Memory B cell (primary cell): ENCODE data around the gene RAD51C.
"Not testable (repeated sequence)": the region's sequence is repeated elsewhere in the genome, so short reads cannot be mapped to it uniquely, and the experiment has no call there.

Experiments used
- ATAC-seq: fragments of 150-1000 bp; cut with Tn5 transposase; 2 replicates; pipeline ENCODE4 v1.10.0; 2021; ENCODE audit warnings: low read depth, mild to moderate bottlenecking, moderate library complexity
- DNase-seq, 2 donors: peaks; one replicate each; pipeline ENCODE4 v3.0.0; 2022; ENCODE audit warnings: low spot score in 2 of 2
- H3K27ac Mint-ChIP-seq: one replicate; pipeline ENCODE4 v1.8.0; 2022; ENCODE audit warnings: mild to moderate bottlenecking, moderate library complexity, mixed read lengths
- H3K27me3 Mint-ChIP-seq: one replicate; pipeline ENCODE4 v1.8.0; 2022; ENCODE audit warnings: mixed read lengths
- H3K36me3 Mint-ChIP-seq: one replicate; pipeline ENCODE4 v1.8.0; 2022; ENCODE audit warnings: mild to moderate bottlenecking, mixed read lengths
- H3K4me1 Mint-ChIP-seq: one replicate; pipeline ENCODE4 v1.8.0; 2022; ENCODE audit warnings: mixed read lengths
- H3K4me3 Mint-ChIP-seq: one replicate; pipeline ENCODE4 v1.8.0; 2022; ENCODE audit warnings: mild to moderate bottlenecking, moderate library complexity, mixed read lengths
- H3K9me3 Mint-ChIP-seq: one replicate; pipeline ENCODE4 v1.8.0; 2022; ENCODE audit warnings: mixed read lengths

The RAD51C gene

DNA sequence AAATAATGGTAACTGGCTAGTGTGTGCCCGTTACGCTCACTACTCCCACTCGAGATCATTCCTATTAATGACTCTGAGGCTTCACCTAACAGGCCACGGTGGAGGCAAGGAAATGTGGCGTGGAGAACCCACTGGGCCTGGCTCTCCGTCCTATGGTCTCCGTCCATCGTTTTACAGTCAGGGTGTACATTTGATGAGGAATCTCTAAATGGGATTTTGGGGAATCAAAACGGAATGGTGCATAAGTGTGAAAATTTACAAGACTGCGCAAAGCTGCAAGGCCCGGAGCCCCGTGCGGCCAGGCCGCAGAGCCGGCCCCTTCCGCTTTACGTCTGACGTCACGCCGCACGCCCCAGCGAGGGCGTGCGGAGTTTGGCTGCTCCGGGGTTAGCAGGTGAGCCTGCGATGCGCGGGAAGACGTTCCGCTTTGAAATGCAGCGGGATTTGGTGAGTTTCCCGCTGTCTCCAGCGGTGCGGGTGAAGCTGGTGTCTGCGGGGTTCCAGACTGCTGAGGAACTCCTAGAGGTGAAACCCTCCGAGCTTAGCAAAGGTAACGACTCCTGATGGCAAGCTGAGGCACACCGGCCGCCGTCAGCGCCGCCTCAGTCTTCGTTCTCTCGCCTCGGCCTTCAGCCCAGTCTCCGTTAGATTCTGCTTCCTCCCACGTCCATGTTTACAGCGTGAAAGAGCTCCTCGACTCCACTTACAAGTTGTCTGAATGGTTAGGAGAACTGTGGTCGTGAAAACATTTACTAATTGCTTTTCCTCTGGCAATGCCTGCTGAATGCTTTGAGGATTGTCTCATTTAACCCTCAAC, at the start of gene RAD51C:
RAD51C (plus strand) TSS at position 364 of the 817 bp plus-strand sequence; CDS start at position 406, 42 bp downstream.
- peak; percentile 77 to 84 for DNase-seq
- H3K4me3 Mint-ChIP-seq: peak within 1 kb of the TSS; percentile 94
- H3K9me3 Mint-ChIP-seq: no peaks in the 10 kb centered on the region
- peak; percentile 99 for ATAC-seq
- no peaks in the 10 kb centered on the region for H3K27me3 Mint-ChIP-seq
- H3K4me1 Mint-ChIP-seq: peaks cover 17% of the 10 kb centered on the region
- H3K36me3 Mint-ChIP-seq: peaks cover 8% of the 10 kb centered on the region
- H3K27ac Mint-ChIP-seq: peak within 1 kb of the TSS; percentile 94

DNA sequence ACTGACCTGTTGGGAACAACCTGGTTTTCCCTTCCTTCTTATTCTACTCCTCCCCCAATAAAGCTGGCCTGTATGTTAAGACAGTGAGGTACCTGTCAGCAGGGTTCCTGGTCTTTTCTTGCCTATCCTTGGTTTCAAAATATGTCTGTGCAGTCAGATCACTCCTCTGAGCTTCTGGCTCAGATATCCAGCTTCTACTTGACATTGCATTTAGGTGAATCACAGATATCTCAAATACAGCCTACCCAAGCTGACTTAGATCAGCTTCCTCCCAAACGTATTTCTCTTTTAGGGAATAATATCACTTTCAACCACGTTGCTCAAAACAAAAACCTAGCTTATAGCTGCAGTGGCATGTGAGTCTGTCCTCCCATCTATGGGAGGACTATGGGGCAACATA, 49.3 kb upstream of the RAD51C start:
- no peaks in the 10 kb centered on the region for H3K36me3 Mint-ChIP-seq
- no peaks in the 10 kb centered on the region for H3K27me3 Mint-ChIP-seq
- H3K4me3 Mint-ChIP-seq: no peak overlapping the region
- no peak for DNase-seq
- no peak for ATAC-seq
- no peak overlapping the region for H3K27ac Mint-ChIP-seq
- H3K9me3 Mint-ChIP-seq: no peaks in the 10 kb centered on the region
- no peaks in the 10 kb centered on the region for H3K4me1 Mint-ChIP-seq

DNA sequence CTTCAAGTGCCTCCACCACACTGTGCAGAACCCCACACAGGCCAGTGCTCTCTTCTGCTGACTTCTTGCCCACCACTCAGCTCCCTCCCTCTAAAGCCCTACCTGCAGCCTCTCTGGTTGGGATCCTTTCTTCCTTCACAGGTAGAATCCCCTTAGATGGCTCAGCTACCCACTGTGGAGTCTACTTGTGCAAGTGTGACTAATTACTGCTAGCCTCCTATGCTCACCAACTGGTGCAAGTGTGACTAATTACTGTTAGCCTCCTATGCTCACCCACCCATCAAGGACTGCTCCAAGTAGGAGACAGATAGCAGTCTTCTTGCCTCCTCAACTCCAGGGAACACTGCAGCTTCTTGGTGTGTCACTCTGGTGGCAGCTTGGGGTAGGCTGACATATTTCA, 44.2 kb upstream of the RAD51C start:
- Mint-ChIP-seq H3K36me3 (no peaks in the 10 kb centered on the region), H3K27ac (no peak overlapping the region), H3K9me3 (no peaks in the 10 kb centered on the region), H3K27me3 (no peaks in the 10 kb centered on the region), H3K4me1 (no peaks in the 10 kb centered on the region), H3K4me3 (no peak overlapping the region)
- ATAC-seq (no peak), DNase-seq (no peak)

DNA sequence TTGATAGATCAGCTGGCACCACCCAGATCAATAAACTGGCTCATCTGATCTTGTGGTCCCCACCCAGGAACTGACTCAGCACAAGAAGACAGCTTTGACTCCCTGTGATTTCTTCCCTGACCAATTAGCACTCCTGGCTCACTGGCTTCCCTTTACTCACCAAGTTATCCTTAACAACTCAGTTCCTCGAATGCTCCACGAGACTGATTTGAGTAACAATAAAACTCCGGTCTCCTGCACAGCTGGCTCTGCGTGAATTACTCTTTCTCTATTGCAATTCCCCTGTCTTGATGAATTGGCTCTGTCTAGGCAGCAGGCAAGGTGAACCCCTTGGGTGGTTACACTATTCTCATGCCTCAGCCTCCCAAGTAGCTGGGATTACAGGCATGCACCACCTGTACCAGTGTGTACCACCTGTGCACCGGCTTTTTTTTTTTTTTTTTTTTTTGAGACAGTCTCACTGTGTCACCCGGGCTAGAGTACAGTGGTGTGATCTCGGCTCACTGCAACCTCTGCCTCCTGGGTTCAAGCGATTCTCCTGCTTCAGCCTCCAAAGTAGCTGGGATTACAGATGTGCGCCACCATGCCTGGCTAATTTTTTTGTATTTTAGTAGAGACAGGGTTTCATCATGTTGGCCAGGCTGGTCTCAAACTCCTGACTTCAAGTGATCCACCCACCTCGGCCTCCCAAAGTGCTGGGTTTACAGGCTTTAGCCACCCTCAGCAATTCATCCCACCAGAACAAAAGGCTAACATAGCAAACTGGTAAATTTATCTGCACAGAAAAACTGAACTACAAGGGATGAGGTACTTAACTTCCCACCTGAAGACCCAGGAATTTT, 34.2 kb upstream of the RAD51C start:
- ATAC-seq, H3K36me3 Mint-ChIP-seq, H3K9me3 Mint-ChIP-seq, DNase-seq, H3K27me3 Mint-ChIP-seq: not testable (repeated sequence)
- Mint-ChIP-seq H3K4me3 (peak overlapping the region; percentile 79), H3K4me1 (peaks cover 11% of the 10 kb centered on the region), H3K27ac (peak overlapping the region; percentile 100)

DNA sequence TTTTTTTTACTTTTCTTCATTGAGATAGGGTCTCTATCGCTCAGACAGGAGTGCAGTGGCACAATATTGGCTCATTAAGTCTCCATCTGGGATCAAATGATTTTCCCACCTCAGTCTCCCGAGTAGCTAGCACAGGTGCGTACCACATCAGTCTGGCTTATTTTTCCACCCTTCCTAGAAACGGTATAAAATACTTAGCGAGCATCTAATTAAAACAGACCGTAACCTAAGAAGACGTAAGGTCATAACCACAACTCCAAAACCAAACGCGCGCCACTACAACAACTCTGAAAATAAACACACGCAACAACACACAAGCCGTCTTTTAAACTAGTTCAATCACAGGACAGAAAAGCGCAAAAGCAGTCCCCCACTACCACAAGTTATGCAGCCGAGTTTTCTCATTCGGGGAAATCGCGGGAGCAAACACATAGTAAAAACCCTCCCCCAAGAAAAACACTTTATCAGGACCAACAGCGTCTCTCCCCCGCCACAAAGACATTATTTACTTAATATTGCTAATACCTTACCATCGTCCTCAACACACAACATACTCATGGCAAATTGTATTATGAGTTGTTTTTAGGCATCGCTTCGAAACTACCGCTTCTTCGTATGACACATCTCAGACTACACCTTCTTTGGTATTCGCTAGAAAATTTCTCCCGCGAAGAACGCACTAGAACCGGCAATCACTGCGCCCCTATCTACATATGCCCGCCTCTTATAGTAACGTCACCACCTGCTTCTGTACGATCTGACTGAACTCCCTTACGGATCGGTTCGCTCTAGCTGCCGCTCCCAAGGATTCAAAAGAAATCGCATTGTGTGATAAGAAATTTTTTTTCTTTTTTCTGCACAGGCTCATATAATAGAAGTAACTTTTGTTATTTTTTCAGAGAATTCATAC, 33.3 kb upstream of the RAD51C start:
- H3K36me3 Mint-ChIP-seq: no peaks in the 10 kb centered on the region
- H3K4me3 Mint-ChIP-seq: peak overlapping the region; percentile 79
- no peaks in the 10 kb centered on the region for H3K9me3 Mint-ChIP-seq
- H3K27ac Mint-ChIP-seq: peak overlapping the region; percentile 100
- H3K27me3 Mint-ChIP-seq: no peaks in the 10 kb centered on the region
- ATAC-seq (peak; percentile 83), DNase-seq (peak; percentile 86 to 93)
- peaks cover 11% of the 10 kb centered on the region for H3K4me1 Mint-ChIP-seq

DNA sequence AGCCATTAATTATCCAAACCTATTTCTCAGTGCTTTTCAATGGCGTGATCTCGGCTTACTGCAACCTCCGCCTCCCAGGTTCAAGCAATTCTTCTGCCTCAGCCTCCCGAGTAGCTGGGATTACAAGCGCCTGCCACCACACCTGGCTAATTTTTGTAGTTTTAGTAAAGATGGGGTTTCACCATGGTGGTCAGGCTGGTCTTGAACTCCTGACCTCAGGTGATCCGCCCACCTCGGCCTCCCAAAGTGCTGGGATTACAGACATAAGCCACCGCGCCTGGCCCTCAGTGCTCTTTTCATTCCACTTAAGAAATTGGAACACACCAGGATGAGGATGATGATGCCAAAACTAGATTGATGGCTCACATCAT, 32.7 kb upstream of the RAD51C start:
- not testable (repeated sequence) for H3K27me3 Mint-ChIP-seq, ATAC-seq
- peak overlapping the region; percentile 100 for H3K27ac Mint-ChIP-seq

DNA sequence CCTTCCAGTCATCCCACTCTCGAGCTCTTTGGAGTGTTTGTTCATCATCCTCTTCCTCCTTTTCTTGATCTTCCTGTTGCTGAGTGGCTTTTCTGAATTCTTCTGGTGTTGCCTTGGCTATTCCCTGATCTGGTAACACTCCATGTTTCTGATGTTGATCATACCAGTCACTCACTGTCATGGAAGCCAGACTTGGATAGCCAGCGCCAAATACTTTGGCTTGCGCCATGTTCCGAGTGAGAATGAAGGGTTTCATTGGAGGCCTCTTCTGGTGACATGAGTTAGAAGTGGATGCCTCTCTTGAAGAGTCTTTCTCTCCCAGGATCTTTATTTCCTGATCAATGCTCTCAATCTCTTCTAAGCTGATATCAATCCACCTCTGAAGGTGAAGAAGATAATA, 31.8 kb upstream of the RAD51C start:
- ATAC-seq (no peak), DNase-seq (no peak)
- no peak overlapping the region for H3K27ac Mint-ChIP-seq
- no peaks in the 10 kb centered on the region for H3K36me3 Mint-ChIP-seq
- H3K4me3 Mint-ChIP-seq: peak overlapping the region; percentile 70
- H3K27me3 Mint-ChIP-seq: no peaks in the 10 kb centered on the region
- H3K9me3 Mint-ChIP-seq: no peaks in the 10 kb centered on the region
- peaks cover 11% of the 10 kb centered on the region for H3K4me1 Mint-ChIP-seq

More for the DNA sequence above, 32.7 kb upstream of the RAD51C start:
- peak in 1 of 2 donors; percentile 19 for DNase-seq
- H3K9me3 Mint-ChIP-seq, H3K36me3 Mint-ChIP-seq: not testable (repeated sequence)
- peaks cover 11% of the 10 kb centered on the region for H3K4me1 Mint-ChIP-seq
- peak overlapping the region; percentile 79 for H3K4me3 Mint-ChIP-seq

DNA sequence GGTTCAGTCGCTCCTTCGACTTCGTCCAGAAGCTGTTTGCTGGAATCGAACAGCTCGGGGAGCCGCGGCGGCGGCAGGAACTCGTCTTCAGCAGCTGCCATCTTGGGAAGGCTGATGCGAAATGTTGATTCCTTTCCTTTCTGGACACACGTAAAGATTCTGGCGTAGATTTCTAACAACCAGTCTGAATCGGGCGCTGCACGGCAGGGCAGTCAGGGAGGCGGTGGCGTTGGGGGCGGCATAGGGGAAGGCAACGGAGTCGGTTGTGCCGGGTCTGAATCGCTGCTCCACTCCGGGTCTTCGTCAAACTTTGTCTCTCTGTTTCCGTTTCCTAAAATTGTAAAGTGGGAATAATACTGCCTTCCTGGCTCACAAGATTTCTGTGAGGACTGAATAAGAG, 30.9 kb upstream of the RAD51C start:
- Mint-ChIP-seq H3K27me3 (peaks cover 2% of the 10 kb centered on the region), H3K4me1 (peaks cover 11% of the 10 kb centered on the region), H3K9me3 (no peaks in the 10 kb centered on the region), H3K4me3 (no peak overlapping the region), H3K27ac (no peak overlapping the region), H3K36me3 (no peaks in the 10 kb centered on the region)
- DNase-seq (no peak), ATAC-seq (no peak)

DNA sequence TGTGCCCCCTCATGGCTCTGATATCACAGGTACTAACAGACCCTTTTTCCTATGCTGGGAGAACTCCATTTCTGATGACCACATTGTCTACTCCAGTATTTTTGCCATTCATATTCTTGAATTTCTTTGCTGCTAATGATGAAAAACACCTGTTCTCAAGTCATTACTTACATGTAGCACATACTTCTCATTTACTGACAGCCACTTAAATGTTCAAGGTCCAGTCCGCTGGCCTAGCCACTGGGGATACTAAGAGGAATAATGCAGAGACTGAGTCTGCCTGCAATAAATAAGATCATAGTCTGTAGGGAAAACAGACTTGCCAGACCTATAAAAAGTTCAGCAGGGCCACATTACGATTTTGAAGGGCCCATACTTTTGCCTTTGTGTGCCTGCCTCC, 28.1 kb upstream of the RAD51C start:
- DNase-seq (no peak), ATAC-seq (no peak)
- H3K9me3 Mint-ChIP-seq: no peaks in the 10 kb centered on the region
- peaks cover 5% of the 10 kb centered on the region for H3K27me3 Mint-ChIP-seq
- no peak overlapping the region for H3K27ac Mint-ChIP-seq
- peaks cover 5% of the 10 kb centered on the region for H3K4me1 Mint-ChIP-seq
- H3K4me3 Mint-ChIP-seq: no peak overlapping the region
- H3K36me3 Mint-ChIP-seq: no peaks in the 10 kb centered on the region

DNA sequence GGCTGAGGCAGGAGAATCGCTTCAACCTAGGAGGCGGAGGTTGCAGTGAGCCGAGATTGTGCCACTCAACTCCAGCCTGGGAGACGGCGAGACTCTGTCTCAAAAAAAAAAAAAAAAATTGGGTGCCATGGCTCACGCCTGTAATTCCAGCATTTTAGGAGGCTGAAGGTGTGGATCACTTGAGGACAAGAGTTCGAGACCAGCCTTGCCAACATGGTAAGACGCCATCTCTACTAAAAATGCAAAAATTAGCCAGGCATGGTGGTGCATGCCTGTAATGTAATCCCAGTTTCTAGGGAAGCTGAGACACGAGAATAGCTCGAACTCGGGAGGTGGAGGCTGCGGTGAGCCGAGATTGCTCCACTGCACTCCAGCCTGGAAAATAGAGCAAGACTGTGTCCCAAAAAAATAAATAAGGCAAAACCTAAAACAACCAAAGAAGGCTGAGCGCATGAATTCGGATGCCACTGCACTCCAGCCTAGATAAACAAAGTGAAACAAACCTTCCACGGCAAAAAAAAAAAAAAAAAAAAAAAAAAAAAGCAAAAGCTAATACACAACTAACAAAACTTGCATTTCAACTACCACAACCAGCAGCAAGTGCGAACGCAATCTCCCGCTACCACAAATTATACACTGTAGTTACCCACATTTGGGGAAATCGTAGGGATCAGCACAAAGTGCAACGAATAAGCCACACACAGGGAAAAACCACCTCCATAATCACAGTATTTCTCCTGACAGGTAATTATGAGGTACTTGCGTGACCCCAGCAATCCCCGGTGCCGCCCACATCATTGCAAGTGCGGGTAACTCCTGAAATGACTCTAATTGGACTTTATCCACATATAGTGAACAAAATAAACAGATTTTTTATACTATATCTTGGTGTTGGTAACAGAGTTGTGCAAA, 26.2 kb upstream of the RAD51C start:
- ATAC-seq: peak; percentile 15
- peak overlapping the region; percentile 65 for H3K27ac Mint-ChIP-seq
- no peak for DNase-seq
- H3K4me3 Mint-ChIP-seq: peak overlapping the region; percentile 78
- no peaks in the 10 kb centered on the region for H3K9me3 Mint-ChIP-seq
- peaks cover 5% of the 10 kb centered on the region for H3K27me3 Mint-ChIP-seq
- peaks cover 4% of the 10 kb centered on the region for H3K4me1 Mint-ChIP-seq
- H3K36me3 Mint-ChIP-seq: no peaks in the 10 kb centered on the region

DNA sequence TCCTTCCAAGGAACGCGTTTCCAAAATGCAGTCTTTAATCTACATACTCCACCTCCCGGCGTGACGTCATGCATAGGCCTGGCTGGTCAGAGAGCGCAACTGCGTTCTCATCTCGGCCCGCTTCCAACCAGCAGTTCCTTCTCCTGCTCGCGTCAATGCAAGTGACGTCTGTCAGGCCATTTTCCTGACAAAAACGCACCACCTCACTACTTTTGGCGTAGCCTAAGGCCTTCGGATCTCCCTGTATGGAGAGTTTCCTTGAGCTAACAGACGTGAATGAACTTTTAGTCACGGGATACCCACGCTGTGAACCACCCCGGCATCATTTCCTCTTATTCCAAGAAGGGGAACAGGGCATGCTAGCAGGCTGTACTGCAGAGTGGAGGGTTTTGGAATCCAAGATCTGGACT, 25.5 kb upstream of the RAD51C start:
- peak; percentile 81 for ATAC-seq
- Mint-ChIP-seq H3K27ac (peak overlapping the region; percentile 65), H3K27me3 (peaks cover 5% of the 10 kb centered on the region), H3K4me1 (peaks cover 4% of the 10 kb centered on the region), H3K9me3 (no peaks in the 10 kb centered on the region), H3K4me3 (peak overlapping the region; percentile 78), H3K36me3 (no peaks in the 10 kb centered on the region)
- peak; percentile 14 for DNase-seq

DNA sequence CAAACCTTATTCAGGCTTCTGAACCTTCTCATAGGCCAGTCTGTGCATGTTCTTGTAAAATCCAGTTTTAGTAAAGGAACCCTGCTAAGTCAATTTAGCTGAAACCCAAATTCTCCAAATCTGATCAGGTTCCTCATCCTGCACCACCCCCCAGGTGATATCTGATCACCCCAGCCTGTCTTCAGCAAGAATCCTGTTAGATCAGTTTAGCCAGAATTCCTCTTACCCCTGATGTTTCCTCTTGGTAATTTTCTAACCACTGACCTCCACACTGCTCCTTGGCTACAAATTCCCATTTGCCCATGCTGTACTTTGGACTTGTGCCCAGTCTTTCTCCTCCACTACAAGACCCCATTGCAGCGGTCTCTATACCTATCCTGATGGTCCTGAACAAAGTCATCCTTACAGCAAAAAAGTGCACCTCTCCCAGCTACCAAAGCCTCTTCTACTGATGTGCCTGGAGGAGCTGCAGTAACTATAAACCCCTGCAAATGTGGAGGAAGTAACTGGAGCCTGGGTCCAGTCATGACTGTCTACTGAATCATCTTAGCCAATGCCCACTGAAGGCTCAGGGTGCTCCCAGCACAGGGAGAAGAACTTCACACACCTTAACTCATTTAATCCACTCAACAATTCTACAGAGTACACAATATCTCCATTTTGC, 24.3 kb upstream of the RAD51C start:
- no peaks in the 10 kb centered on the region for H3K9me3 Mint-ChIP-seq
- H3K27ac Mint-ChIP-seq: no peak overlapping the region
- DNase-seq: no peak
- H3K4me1 Mint-ChIP-seq: peaks cover 4% of the 10 kb centered on the region
- peaks cover 5% of the 10 kb centered on the region for H3K27me3 Mint-ChIP-seq
- no peak for ATAC-seq
- no peaks in the 10 kb centered on the region for H3K36me3 Mint-ChIP-seq
- no peak overlapping the region for H3K4me3 Mint-ChIP-seq
